Panc1 (cell line): ENCODE measurements around the gene KLHL3.
A peak's percentile ranks its signal among the peaks of the same experiment; 100 is the strongest.

Experiments used
- CTCF ChIP-seq: fragments of 450-650 bp; IDR thresholded peaks from 2 replicates; pipeline ENCODE4 v1.5.1; 2017; ENCODE audit warnings: mild to moderate bottlenecking
- REST ChIP-seq, 2 experiments: IDR thresholded peaks; 2 replicates each; pipeline ENCODE4 v1.6.1; 2011 to 2012; ENCODE audit warnings: low read depth in 2 of 2, control low read depth in 1 of 2, low read length in 1 of 2, mild to moderate bottlenecking in 1 of 2, moderate library complexity in 1 of 2; ENCODE audit not compliant: insufficient read depth in 1 of 2
- TCF7L2 ChIP-seq: IDR thresholded peaks from 2 replicates; pipeline ENCODE4 v1.6.1; 2011; ENCODE audit warnings: mild to moderate bottlenecking, low read depth, low read length, inconsistent platforms

- no peak for TF ChIP-seq CTCF
- peak; percentile 94 for TF ChIP-seq TCF7L2
- TF ChIP-seq REST (IDR thresholded peaks at IDR 0.05; ENCODE audit: insufficient read depth in 1 of 2, low read depth in 2 of 2, low read length in 1 of 2), result peak in 1 of 2 experiments; percentile 14; a peak in 1 of 4 replicates
Measured at GRCh38 chr5:137754188-137754960, 18.5 kb upstream of the KLHL3 start, which contains the start of gene HNRNPA0.
